ENCODE measurements around the gene SETD5. TPM values are rescaled to one million over a fixed set of nuclear protein-coding genes. Genes with fewer than 3 reads are reported as not detected.
"Not testable (repeated sequence)": the region's sequence is repeated elsewhere in the genome, so short reads cannot be mapped to it uniquely, and the experiment has no call there.

The SETD5 gene
- total and polyA plus RNA-seq, 2 of the 8 experiments (the other 6 are each of a cell fraction or from before 2014, with no cell fraction given): 108 to 234 TPM

- H3K27ac ChIP-seq (ENCODE audit: low read depth, low read length); H4K8ac ChIP-seq (ENCODE audit: extremely low read depth, insufficient read depth, low read length); H3K9ac ChIP-seq (replicated peaks in 1 of 4; ENCODE audit: extremely low read depth in 1 of 4, low read depth in 3 of 4, low read length in 3 of 4); H3K56ac ChIP-seq (replicated peaks; ENCODE audit: insufficient read length, low read depth, low read length); H3K36me3 ChIP-seq (ENCODE audit: control insufficient read depth in 2 of 4, insufficient read depth in 4 of 4, low read length in 3 of 4); H4K5ac ChIP-seq (ENCODE audit: insufficient read length, low read depth, low read length); H3K18ac ChIP-seq (ENCODE audit: extremely low read depth, low read length); H3K4me3 ChIP-seq (ENCODE audit: extremely low read depth in 1 of 4, insufficient read depth in 2 of 4, low read depth in 3 of 4, low read length in 4 of 4); H3K4me2 ChIP-seq (ENCODE audit: insufficient read depth in 1 of 2, low read depth in 2 of 2, low read length in 2 of 2); H3K23me2 ChIP-seq (ENCODE audit: low read depth, low read length); POLR2A ChIA-PET (ENCODE audit: partially characterized antibody); H3K9me3 ChIP-seq (ENCODE audit: insufficient read depth in 2 of 2, low read depth in 1 of 2, low read length in 1 of 2); DNase-seq (ENCODE audit: low read depth in 1 of 2, low spot score in 2 of 2); H2BK120ac ChIP-seq (replicated peaks; ENCODE audit: low read depth, low read length); H4K20me1 ChIP-seq (replicated peaks in 1 of 2; ENCODE audit: control insufficient read depth in 1 of 2, insufficient read depth in 2 of 2, low read length in 2 of 2); H3K23ac ChIP-seq (ENCODE audit: insufficient read length); H3K79me2 ChIP-seq (ENCODE audit: control insufficient read depth in 1 of 2, insufficient read depth in 2 of 2, low read length in 2 of 2); H2AK5ac ChIP-seq (ENCODE audit: low read depth, low read length); FAIRE-seq; H2AFZ ChIP-seq (ENCODE audit: low read length); H2BK12ac ChIP-seq (ENCODE audit: low read depth, low read length); H2BK5ac ChIP-seq (ENCODE audit: low read depth, low read length); H3K14ac ChIP-seq (ENCODE audit: insufficient read length); H4K91ac ChIP-seq (replicated peaks; ENCODE audit: insufficient read length, low read length); H2BK15ac ChIP-seq (ENCODE audit: low read length); H3K4me1 ChIP-seq (replicated peaks in 1 of 4; ENCODE audit: control insufficient read depth in 3 of 4, insufficient read depth in 4 of 4, low read length in 3 of 4); H2BK20ac ChIP-seq (ENCODE audit: low read length); H3K4ac ChIP-seq (replicated peaks; ENCODE audit: insufficient read length, low read depth, low read length); H3K79me1 ChIP-seq (ENCODE audit: low read depth, low read length): not testable (repeated sequence)
- CTCF ChIA-PET (ENCODE audit: partially characterized antibody): interaction anchor here (0.7 kb wide), 1 partner anchor 228 kb away, joined by 3 read pairs; no protein-coding TSS in a partner anchor
- 78% methylated on average over 13 of the region's 15 CpGs; no CpG with 5 or more reads in 1 of the 2 experiments for WGBS, 2 experiments (ENCODE audit: extremely low coverage in 1 of 2, insufficient coverage in 1 of 2, insufficient read length in 1 of 2, insufficient replicate concordance in 2 of 2, low coverage in 1 of 2, low lambda C conversion rate in 2 of 2, missing lambda C conversion rate in 1 of 2)
- H3K27me3 ChIP-seq (replicated peaks in 1 of 4; ENCODE audit: control insufficient read depth in 3 of 4, extremely low read depth in 1 of 4, insufficient read depth in 3 of 4, low read length in 3 of 4): peaks cover 0 to 25% (median 20%) of the 10 kb centered on the region in 4 experiments; a peak in 6 of 7 replicates
Observed at GRCh38 chr3:9494036-9494435, 96.6 kb downstream of the SETD5 start.

Measured in H1 (cell line).